ENCODE results near the gene CCSAP.

The CCSAP gene

DNA sequence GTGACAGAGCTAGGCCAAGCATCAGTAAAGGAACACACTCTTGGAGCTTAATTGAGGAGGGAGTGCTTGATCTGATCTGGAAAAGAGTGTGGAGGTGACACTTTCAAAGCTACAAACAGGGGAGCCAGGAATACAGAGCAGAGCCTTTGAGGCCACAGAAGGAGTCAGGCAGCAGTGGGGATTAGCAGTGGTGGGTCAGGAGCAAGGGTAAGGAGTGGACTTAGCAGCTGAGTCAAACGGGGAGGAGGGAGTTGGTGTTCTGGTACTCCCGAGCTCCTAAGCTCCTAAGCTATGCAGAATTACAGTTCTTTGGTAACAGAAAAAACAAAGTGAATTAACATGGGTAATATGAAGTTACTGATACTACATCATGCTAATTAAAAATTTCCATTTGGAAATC is 57.4 kb downstream of the CCSAP start:
- no peak for DNase-seq

GRCh38 chr1:229284887-229285286 is 58.0 kb downstream of the CCSAP start:
- no peak for DNase-seq

DNA sequence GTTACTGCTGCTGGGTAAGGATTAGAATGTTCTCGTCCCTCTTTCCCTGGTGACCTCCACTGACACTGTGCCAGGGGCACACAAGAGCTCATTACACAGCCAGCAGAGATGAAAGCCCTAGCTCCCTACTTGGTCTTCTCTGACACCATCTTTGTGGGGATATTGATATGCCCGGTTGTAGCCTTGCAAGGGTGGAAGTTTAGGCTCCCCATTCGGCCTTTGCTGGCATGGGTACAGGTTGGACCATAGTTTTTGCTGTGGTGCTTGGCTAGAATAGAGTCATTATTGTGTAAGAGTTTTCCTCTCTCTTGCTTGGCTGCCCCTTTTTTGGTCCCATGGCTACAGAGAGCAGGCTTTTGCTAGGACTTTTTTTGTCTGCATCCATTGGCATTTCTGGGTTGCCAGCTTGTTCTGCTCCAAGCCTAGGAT is 59.6 kb downstream of the CCSAP start:
- no peak for DNase-seq

- DNase-seq = no peak
Measured at GRCh38 chr1:229282295-229282823, 60.5 kb downstream of the CCSAP start.

- no peak for DNase-seq
Measured at GRCh38 chr1:229281339-229281926, 61.4 kb downstream of the CCSAP start.

GRCh38 chr1:229280921-229281320 is 61.9 kb downstream of the CCSAP start:
- no peak for DNase-seq

GRCh38 chr1:229280037-229280828 is 62.6 kb downstream of the CCSAP start:
- DNase-seq = no peak

DNA sequence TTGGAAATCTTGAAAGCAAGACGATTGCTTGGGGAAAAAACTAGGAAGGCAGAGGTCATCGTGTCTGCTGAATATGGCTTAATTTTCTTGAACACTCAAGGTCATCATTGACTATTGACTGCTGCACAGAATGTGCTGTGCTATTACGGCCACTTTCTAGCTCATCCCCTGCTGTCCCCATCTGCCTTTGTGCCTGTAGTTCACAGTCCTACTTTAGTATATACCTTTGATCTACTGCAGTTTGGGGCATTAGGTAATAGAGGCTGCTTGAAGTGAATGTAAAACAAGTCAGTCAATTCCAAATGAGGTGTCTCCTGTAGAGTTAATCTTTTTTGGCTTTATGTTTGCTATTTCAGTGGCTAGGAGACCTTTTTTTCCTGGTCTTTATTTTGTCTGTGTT is 63.6 kb downstream of the CCSAP start:
- DNase-seq = no peak

- DNase-seq = no peak
Measured at GRCh38 chr1:229278120-229278741, 64.6 kb downstream of the CCSAP start.

GRCh38 chr1:229275005-229275404 is 67.8 kb downstream of the CCSAP start:
- no peak for DNase-seq

DNA sequence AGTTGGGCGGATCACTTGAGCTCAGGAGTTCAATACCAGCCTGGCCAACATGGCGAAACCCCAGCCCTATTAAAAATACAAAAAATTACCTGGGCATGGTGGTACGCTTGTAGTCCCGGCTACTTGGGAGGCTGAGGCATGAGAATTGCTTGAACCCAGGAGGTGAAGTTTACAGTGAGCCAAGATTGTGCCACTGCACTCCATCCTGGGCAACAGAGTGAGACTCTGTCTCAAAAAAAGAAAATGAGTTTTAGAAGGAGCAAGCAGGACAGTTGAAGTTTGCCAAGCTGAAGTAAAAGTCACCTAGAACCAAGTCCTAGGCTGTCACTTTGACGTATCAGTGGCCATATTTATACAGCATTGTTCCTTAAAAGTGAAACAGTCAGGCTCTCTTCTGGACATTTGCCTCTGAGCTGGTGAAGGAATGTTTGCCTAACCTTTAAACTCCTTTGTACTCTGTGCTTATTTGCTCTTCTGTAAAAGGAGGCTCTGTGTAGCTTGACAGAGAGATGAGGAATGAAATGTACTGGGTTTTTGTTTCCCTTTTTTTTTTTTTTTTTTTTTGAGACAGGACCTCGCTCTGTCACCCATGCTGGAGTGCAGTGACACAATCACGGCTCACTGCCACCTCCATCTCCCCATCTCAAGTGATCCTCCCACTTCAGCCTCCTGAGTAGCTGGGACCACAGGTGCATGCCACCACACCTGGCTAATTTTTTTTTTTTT is 69.2 kb downstream of the CCSAP start:
- DNase-seq = no peak

- DNase-seq = peak; percentile 10
Measured at GRCh38 chr1:229272164-229273158, 70.4 kb downstream of the CCSAP start.

- peak; percentile 35 for DNase-seq
Measured at GRCh38 chr1:229271448-229272159, 71.2 kb downstream of the CCSAP start.

Measured in NCI-H510A treated with DMSO at 0.1 percent for 48 hours (cell line).